NT2/D1 (cell line): ENCODE measurements around the gene EIF4E3.

Experiments used
- SUZ12 ChIP-seq: IDR thresholded peaks from 2 replicates; pipeline ENCODE4 v1.6.1; 2011; ENCODE audit not compliant: insufficient read length, insufficient read depth; ENCODE audit errors: extremely low read depth
- YY1 ChIP-seq: IDR thresholded peaks from 2 replicates; pipeline ENCODE4 v1.6.1; 2011; ENCODE audit not compliant: insufficient read length, insufficient read depth
- ZNF274 ChIP-seq: IDR thresholded peaks from 2 replicates; pipeline ENCODE4 v1.6.1; 2011; ENCODE audit warnings: mild to moderate bottlenecking, low read depth, low read length

DNA sequence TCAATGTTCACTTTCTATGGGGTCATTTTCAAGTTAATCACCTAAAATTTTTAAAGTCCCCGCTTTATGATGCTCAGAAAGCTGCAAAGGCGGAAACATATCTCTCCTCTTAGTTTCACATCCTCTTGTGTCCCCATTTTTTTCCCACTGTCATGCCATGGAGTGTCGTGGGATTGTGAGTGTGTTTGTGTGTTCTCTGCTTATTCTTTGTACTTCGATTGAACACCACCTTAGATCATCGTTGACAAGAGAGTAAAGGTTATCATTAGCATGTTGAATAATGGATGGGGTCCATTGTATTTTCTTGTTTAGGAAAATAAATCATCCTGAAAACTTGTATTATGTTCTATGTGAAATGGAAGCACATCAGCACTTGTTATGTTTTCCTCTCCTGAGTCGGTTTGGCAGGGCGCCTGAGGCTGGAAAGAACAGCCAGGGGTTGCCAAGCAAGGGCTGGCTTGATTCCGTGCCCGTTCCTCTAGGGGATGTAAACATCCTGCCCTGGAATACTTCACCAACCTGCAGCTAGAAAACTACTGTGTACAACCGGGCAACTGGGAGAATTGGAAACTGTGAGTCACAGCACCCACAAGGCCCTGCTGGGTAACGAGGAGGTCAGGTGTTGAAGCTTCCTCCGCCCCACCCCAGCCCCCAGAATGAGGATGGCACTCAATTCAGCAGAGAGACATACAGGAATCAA, 67.2 kb downstream of the EIF4E3 start:
- TF ChIP-seq YY1 (no peak), ZNF274 (no peak), SUZ12 (no peak)
